NCI-H2227 (cell line): ENCODE data around the gene SDR42E1.
"Not testable (repeated sequence)": the region's sequence is repeated elsewhere in the genome, so short reads cannot be mapped to it uniquely, and the experiment has no call there.

Experiments used
- DNase-seq: peaks from one replicate; lab custom pipeline; 2025; ENCODE audit not compliant: unreplicated experiment; lab: John Stamatoyannopoulos, UW

SDR42E1 gene

GRCh38 chr16:82037666-82038065, 26.4 kb upstream of the SDR42E1 start:
- DNase-seq = no peak

- no peak for DNase-seq
Measured at GRCh38 chr16:82037251-82037650, 26.0 kb upstream of the SDR42E1 start.

GRCh38 chr16:82034981-82035612, 23.8 kb upstream of the SDR42E1 start, which contains the start of gene HSD17B2:
HSD17B2 (plus strand) TSS chr16:82035253; CDS start chr16:82035425, 172 bp downstream.
- DNase-seq = no peak

- no peak for DNase-seq
Measured at GRCh38 chr16:82033683-82034300, 22.5 kb upstream of the SDR42E1 start.

GRCh38 chr16:82033006-82033405, 21.7 kb upstream of the SDR42E1 start:
- DNase-seq = no peak

- DNase-seq = peak; percentile 3
Measured at GRCh38 chr16:82031116-82032084, 20.1 kb upstream of the SDR42E1 start.

GRCh38 chr16:82027629-82028064, 16.4 kb upstream of the SDR42E1 start:
- DNase-seq = no peak

GRCh38 chr16:82024883-82025282, 13.6 kb upstream of the SDR42E1 start:
- no peak for DNase-seq

GRCh38 chr16:82024316-82024715, 13.0 kb upstream of the SDR42E1 start:
- no peak for DNase-seq

GRCh38 chr16:82023206-82023605, 11.9 kb upstream of the SDR42E1 start:
- no peak for DNase-seq

- no peak for DNase-seq
Measured at GRCh38 chr16:82020051-82020450, 8.8 kb upstream of the SDR42E1 start.

GRCh38 chr16:82019535-82019934, 8.3 kb upstream of the SDR42E1 start:
- no peak for DNase-seq

- DNase-seq = no peak
Measured at GRCh38 chr16:82017911-82018568, 6.8 kb upstream of the SDR42E1 start.

- DNase-seq = no peak
Measured at GRCh38 chr16:82016964-82017363, 5.7 kb upstream of the SDR42E1 start.

GRCh38 chr16:82016263-82016662, 5.0 kb upstream of the SDR42E1 start:
- DNase-seq = peak; percentile 6

GRCh38 chr16:82013139-82013538, 1.9 kb upstream of the SDR42E1 start:
- DNase-seq = no peak

GRCh38 chr16:82010649-82011048, 621 bp downstream of the SDR42E1 start:
- DNase-seq = no peak

- not testable (repeated sequence) for DNase-seq
Measured at GRCh38 chr16:82009789-82010188, 1.5 kb downstream of the SDR42E1 start.

- DNase-seq = no peak
Measured at GRCh38 chr16:82008957-82009592, 2.2 kb downstream of the SDR42E1 start.

GRCh38 chr16:82007189-82007588, 4.1 kb downstream of the SDR42E1 start:
- no peak for DNase-seq

GRCh38 chr16:82006036-82006435, 5.2 kb downstream of the SDR42E1 start:
- DNase-seq = no peak
